Progenitor cell of endocrine pancreas (in vitro differentiated cells): ENCODE measurements around the gene KCTD17. TPM values are rescaled to one million over a fixed set of nuclear protein-coding genes. Genes with fewer than 3 reads are reported as not detected.
A peak's percentile ranks its signal among the peaks of the same experiment; 100 is the strongest.

Experiments
- DNase-seq: peaks from one replicate; pipeline ENCODE4 v3.0.0; 2021; ENCODE audit warnings: low spot score; ENCODE audit not compliant: unreplicated experiment
- H3K27ac Mint-ChIP-seq: 2 replicates; pipeline ENCODE4 v1.8.0; 2021; ENCODE audit warnings: mild to moderate bottlenecking, moderate library complexity, mixed read lengths
- H3K27me3 Mint-ChIP-seq: 2 replicates; pipeline ENCODE4 v1.8.0; 2021; ENCODE audit warnings: mixed read lengths
- H3K36me3 Mint-ChIP-seq: 2 replicates; pipeline ENCODE4 v1.8.0; 2022; ENCODE audit warnings: mixed read lengths; ENCODE audit not compliant: insufficient read depth
- H3K4me1 Mint-ChIP-seq: 2 replicates; pipeline ENCODE4 v1.8.0; 2021; ENCODE audit warnings: low read depth, mixed read lengths
- H3K4me3 Mint-ChIP-seq: 2 replicates; pipeline ENCODE4 v1.8.0; 2021; ENCODE audit warnings: low read depth, mild to moderate bottlenecking, moderate library complexity, mixed read lengths
- H3K9me3 Mint-ChIP-seq: 2 replicates; pipeline ENCODE4 v1.8.0; 2021; ENCODE audit warnings: low read depth, mixed read lengths
- total RNA-seq: library from RNA; stranded (reverse); gene quantifications from 2 replicates; pipeline ENCODE4 v1.2.1, GENCODE V29; 2021
- TF ChIP-seq, protein P1 (sequence below): fragments of 200-600 bp; sonication (generic); IDR thresholded peaks from one replicate; pipeline ENCODE4 v1.5.0; 2021; ENCODE audit warnings: antibody characterized with exemption, mild to moderate bottlenecking; ENCODE audit not compliant: unreplicated experiment

KCTD17 gene
- total RNA-seq, 1 donor from 2014 or later: 38.8 TPM

DNA sequence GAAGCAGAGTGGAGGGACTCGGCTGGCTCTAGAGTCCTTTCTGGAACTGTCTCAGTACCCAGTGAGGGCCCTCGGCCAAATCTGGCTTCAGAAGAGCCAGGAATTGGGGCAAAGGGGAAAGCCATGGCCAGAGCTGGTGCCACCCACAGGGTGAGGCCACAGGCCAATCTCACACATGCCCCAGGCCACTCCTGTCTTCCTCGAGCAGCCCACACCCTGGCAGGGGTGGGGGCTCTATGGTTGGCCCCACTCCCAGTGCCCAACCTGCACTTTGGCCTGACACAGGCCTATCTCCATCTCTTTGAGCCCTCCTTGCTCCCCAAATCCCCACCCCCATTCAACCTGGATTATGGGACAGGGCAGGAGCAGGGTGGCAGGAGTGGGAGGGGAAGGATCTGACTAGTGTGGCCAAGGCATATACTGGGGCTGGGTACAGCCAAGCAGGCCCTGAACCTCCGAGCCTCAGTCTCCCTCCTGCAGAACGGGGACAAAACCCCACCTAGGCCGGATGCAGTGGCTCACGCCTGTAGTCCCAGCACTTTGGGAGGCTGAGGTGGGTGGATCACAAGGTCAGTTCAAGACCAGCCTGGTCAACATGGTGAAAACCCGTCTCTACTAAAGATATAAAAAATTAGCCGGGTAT is 39.2 kb upstream of the KCTD17 start:
- peaks cover 4% of the 10 kb centered on the region for H3K36me3 Mint-ChIP-seq
- no peak overlapping the region for H3K27ac Mint-ChIP-seq
- peaks cover 7% of the 10 kb centered on the region for H3K27me3 Mint-ChIP-seq
- no peaks in the 10 kb centered on the region for H3K9me3 Mint-ChIP-seq
- DNase-seq: no peak
- TF ChIP-seq, protein P1, sequence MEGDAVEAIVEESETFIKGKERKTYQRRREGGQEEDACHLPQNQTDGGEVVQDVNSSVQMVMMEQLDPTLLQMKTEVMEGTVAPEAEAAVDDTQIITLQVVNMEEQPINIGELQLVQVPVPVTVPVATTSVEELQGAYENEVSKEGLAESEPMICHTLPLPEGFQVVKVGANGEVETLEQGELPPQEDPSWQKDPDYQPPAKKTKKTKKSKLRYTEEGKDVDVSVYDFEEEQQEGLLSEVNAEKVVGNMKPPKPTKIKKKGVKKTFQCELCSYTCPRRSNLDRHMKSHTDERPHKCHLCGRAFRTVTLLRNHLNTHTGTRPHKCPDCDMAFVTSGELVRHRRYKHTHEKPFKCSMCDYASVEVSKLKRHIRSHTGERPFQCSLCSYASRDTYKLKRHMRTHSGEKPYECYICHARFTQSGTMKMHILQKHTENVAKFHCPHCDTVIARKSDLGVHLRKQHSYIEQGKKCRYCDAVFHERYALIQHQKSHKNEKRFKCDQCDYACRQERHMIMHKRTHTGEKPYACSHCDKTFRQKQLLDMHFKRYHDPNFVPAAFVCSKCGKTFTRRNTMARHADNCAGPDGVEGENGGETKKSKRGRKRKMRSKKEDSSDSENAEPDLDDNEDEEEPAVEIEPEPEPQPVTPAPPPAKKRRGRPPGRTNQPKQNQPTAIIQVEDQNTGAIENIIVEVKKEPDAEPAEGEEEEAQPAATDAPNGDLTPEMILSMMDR: no peak
- peaks cover 9% of the 10 kb centered on the region for H3K4me1 Mint-ChIP-seq
- no peak overlapping the region for H3K4me3 Mint-ChIP-seq

- Mint-ChIP-seq H3K27ac (no peak overlapping the region), H3K36me3 (peaks cover 4% of the 10 kb centered on the region), H3K27me3 (peaks cover 5% of the 10 kb centered on the region), H3K4me1 (peaks cover 13% of the 10 kb centered on the region), H3K4me3 (no peak overlapping the region), H3K9me3 (no peaks in the 10 kb centered on the region)
- TF ChIP-seq, protein P1: no peak
- no peak for DNase-seq
Observed at GRCh38 chr22:37012956-37013355, 38.6 kb upstream of the KCTD17 start.

DNA sequence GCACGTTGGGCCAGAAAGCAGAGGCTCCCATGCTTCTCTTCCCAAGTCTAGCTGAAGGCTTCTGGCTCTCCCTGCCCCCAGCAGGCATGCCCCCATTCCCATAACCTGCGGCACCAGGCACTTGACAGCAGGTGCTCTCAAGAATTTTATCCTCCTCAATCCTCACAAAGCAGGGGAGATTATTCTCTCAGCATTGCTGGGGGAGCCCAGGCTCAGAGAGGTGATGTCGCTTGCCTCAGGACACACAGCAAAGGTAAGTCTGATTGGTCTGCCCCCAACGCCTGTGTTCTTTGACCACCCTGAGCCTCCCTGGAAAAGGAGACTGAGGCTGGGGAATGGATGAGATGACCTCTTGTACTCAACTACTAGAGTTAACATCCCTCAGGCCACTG is 37.1 kb upstream of the KCTD17 start:
- Mint-ChIP-seq H3K36me3 (peaks cover 4% of the 10 kb centered on the region), H3K9me3 (no peaks in the 10 kb centered on the region), H3K4me3 (no peak overlapping the region), H3K27ac (no peak overlapping the region), H3K27me3 (no peaks in the 10 kb centered on the region), H3K4me1 (peaks cover 15% of the 10 kb centered on the region)
- DNase-seq: no peak
- TF ChIP-seq, protein P1: no peak

- peak overlapping the region; percentile 40 for H3K27ac Mint-ChIP-seq
- H3K27me3 Mint-ChIP-seq: no peaks in the 10 kb centered on the region
- no peak for DNase-seq
- H3K4me1 Mint-ChIP-seq: peaks cover 15% of the 10 kb centered on the region
- TF ChIP-seq, protein P1: no peak
- H3K36me3 Mint-ChIP-seq: peaks cover 4% of the 10 kb centered on the region
- H3K9me3 Mint-ChIP-seq: no peaks in the 10 kb centered on the region
- peak overlapping the region; percentile 52 for H3K4me3 Mint-ChIP-seq
Observed at GRCh38 chr22:37014835-37015586, 36.5 kb upstream of the KCTD17 start.

GRCh38 chr22:37015587-37015878 is 36.0 kb upstream of the KCTD17 start:
- Mint-ChIP-seq H3K9me3 (no peaks in the 10 kb centered on the region), H3K27ac (no peak overlapping the region), H3K4me3 (peak overlapping the region; percentile 52), H3K4me1 (peaks cover 18% of the 10 kb centered on the region), H3K36me3 (peaks cover 4% of the 10 kb centered on the region), H3K27me3 (no peaks in the 10 kb centered on the region)
- no peak for DNase-seq
- TF ChIP-seq, protein P1: no peak
